ENCODE data around the gene SH2D1B. TPM values are rescaled to one million over a fixed set of nuclear protein-coding genes. Genes with fewer than 3 reads are reported as not detected.

SH2D1B gene
- 0.10 to 0.20 TPM (median 0.10 TPM) in 5 replicates for total RNA-seq (2022; extraction: Qiagen RNA extraction)

GRCh38 chr1:162412002-162412401 lies at the start of gene SH2D1B:
SH2D1B (minus strand) TSS chr1:162412136; CDS start chr1:162412016, 120 bp downstream.

GRCh38 chr1:162381383-162381782 lies 30.6 kb downstream of the SH2D1B start, which contains the start of gene C1orf226:
C1orf226 (plus strand) TSS chr1:162381728; CDS start chr1:162381902, 174 bp downstream.

GRCh38 chr1:162376691-162377090 lies 35.2 kb downstream of the SH2D1B start, which contains the start of gene SPATA46:
SPATA46 (minus strand) TSS chr1:162376854; CDS start chr1:162376790, 64 bp downstream.

Other genes with a start within 250 kb of the SH2D1B start
- gene SPATA46, start 35.3 kb downstream of the SH2D1B start, total RNA-seq (2022; extraction: Qiagen RNA extraction): not detected in 5 replicates
- 0.79 to 1.1 TPM (median 0.86 TPM) in 5 replicates for gene C1orf226, start 30.4 kb downstream of the SH2D1B start, total RNA-seq (2022; extraction: Qiagen RNA extraction)
- 16.3 to 21.1 TPM (median 19.2 TPM) in 5 replicates for gene UHMK1, start 85.7 kb upstream of the SH2D1B start, total RNA-seq (2022; extraction: Qiagen RNA extraction)
- gene UAP1, start 149.6 kb upstream of the SH2D1B start, total RNA-seq (2022; extraction: Qiagen RNA extraction): 28.1 to 38.0 TPM (median 31.6 TPM) in 5 replicates
- gene DDR2, start 220.3 kb upstream of the SH2D1B start, total RNA-seq (2022; extraction: Qiagen RNA extraction): 0.32 to 0.69 TPM (median 0.44 TPM) in 5 replicates

Data from A549 treated with AZD2906 at 1 μM for 4 hours (cell line).